Ascending aorta (tissue), 2 donors: ENCODE measurements around the gene SHISAL1. TPM values are rescaled to one million over a fixed set of nuclear protein-coding genes. Genes with fewer than 3 reads are reported as not detected.

Experiments
- DNase-seq, 2 donors: peaks; one replicate each; pipeline ENCODE4 v3.0.0-alpha.2; 2019; ENCODE audit warnings: low spot score in 2 of 2
- H3K27ac ChIP-seq, 2 donors: fragments of 200-600 bp; sonication (generic); one replicate each; pipeline ENCODE4 v1.5.1; 2016 to 2017; ENCODE audit warnings: mild to moderate bottlenecking in 1 of 2
- H3K27me3 ChIP-seq: fragments of 200-600 bp; sonication (generic); one replicate; pipeline ENCODE4 v1.5.1; 2017
- H3K36me3 ChIP-seq, 2 donors: fragments of 200-600 bp; sonication (generic); one replicate each; pipeline ENCODE4 v1.5.1; 2016
- H3K4me1 ChIP-seq, 2 donors: fragments of 200-600 bp; sonication (generic); one replicate each; pipeline ENCODE4 v1.5.1; 2016 to 2017; ENCODE audit warnings: mild to moderate bottlenecking in 1 of 2
- H3K4me3 ChIP-seq, 2 donors: fragments of 200-600 bp; sonication (generic); one replicate each; pipeline ENCODE4 v1.5.1; 2016 to 2017; ENCODE audit warnings: mild to moderate bottlenecking in 1 of 2
- H3K9me3 ChIP-seq, 2 donors: fragments of 200-600 bp; sonication (generic); one replicate each; pipeline ENCODE4 v1.5.1; 2016
- intact Hi-C: fragments of 100-400 bp; cut with DNase I; formaldehyde crosslinking; loops from one replicate; pipeline ENCODE4 v1.15.1; 2023
- total RNA-seq: library from RNA; depleted of rRNA; stranded (reverse); fragments of >200 nt; gene quantifications from one replicate; pipeline ENCODE4 v1.1.0, GENCODE V29; 2016
- TF ChIP-seq, protein P1 (sequence below), 3 experiments: fragments of 200-600 bp in 2 of 3; fragments of 450-650 bp in 1 of 3; sonication (generic) in 2 of 3; IDR thresholded peaks; one replicate each; pipeline ENCODE4 v1.5.1; 2016 to 2019; ENCODE audit warnings: antibody characterized with exemption in 3 of 3, mild to moderate bottlenecking in 1 of 3, moderate library complexity in 1 of 3

Gene SHISAL1
- total RNA-seq, 1 donor from 2014 or later: 1.6 TPM

DNA sequence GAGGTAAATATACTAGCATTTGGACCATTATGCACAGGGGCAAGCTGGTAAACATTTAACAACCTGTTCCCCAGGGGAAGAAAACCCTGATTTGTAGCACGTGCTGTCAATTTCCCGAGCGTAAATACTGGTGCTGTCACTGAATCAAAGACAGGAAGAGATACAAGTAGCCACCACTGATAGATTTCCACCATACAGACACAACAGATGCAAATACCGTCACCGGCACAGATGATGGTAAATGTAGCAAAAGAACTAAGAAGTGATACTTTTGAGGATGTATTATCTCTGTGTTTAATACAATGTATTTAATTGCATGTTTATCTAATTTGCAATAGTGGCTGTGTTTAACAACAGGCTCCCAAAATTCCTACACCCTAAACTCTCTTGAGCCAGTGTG is 39.6 kb downstream of the SHISAL1 start:
- Histone ChIP-seq H3K27ac (no peak overlapping the region), H3K27me3 (no peaks in the 10 kb centered on the region), H3K36me3 (no peaks in the 10 kb centered on the region), H3K4me1 (no peaks in the 10 kb centered on the region), H3K9me3 (no peaks in the 10 kb centered on the region), H3K4me3 (no peak overlapping the region)
- intact Hi-C loops: no loop called here
- TF ChIP-seq, protein P1, sequence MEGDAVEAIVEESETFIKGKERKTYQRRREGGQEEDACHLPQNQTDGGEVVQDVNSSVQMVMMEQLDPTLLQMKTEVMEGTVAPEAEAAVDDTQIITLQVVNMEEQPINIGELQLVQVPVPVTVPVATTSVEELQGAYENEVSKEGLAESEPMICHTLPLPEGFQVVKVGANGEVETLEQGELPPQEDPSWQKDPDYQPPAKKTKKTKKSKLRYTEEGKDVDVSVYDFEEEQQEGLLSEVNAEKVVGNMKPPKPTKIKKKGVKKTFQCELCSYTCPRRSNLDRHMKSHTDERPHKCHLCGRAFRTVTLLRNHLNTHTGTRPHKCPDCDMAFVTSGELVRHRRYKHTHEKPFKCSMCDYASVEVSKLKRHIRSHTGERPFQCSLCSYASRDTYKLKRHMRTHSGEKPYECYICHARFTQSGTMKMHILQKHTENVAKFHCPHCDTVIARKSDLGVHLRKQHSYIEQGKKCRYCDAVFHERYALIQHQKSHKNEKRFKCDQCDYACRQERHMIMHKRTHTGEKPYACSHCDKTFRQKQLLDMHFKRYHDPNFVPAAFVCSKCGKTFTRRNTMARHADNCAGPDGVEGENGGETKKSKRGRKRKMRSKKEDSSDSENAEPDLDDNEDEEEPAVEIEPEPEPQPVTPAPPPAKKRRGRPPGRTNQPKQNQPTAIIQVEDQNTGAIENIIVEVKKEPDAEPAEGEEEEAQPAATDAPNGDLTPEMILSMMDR (IDR thresholded peaks at IDR 0.05): no peak
- no peak for DNase-seq

DNA sequence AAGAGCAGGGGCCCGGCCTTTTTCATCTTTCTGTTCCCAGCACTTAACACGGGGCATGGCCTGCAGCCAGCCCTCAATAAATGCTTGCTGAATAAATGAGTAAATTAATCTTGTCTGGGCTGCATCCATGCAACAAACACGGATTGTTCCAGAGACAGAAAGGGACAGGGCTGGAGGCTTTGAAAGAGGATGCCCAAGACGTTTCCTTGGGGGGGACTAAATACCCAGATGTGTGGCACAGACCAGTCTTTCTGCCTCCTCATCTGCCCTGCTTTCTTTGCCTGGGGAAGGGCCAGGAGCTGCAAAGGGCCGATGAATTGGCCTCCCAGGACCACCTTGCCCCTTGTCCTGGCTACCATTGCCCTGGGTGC is 40.4 kb downstream of the SHISAL1 start:
- Histone ChIP-seq H3K9me3 (no peaks in the 10 kb centered on the region), H3K36me3 (no peaks in the 10 kb centered on the region), H3K4me1 (no peaks in the 10 kb centered on the region), H3K4me3 (no peak overlapping the region), H3K27me3 (no peaks in the 10 kb centered on the region), H3K27ac (no peak overlapping the region)
- TF ChIP-seq, protein P1 (IDR thresholded peaks at IDR 0.05): no peak
- DNase-seq: no peak
- intact Hi-C loops: no loop called here

DNA sequence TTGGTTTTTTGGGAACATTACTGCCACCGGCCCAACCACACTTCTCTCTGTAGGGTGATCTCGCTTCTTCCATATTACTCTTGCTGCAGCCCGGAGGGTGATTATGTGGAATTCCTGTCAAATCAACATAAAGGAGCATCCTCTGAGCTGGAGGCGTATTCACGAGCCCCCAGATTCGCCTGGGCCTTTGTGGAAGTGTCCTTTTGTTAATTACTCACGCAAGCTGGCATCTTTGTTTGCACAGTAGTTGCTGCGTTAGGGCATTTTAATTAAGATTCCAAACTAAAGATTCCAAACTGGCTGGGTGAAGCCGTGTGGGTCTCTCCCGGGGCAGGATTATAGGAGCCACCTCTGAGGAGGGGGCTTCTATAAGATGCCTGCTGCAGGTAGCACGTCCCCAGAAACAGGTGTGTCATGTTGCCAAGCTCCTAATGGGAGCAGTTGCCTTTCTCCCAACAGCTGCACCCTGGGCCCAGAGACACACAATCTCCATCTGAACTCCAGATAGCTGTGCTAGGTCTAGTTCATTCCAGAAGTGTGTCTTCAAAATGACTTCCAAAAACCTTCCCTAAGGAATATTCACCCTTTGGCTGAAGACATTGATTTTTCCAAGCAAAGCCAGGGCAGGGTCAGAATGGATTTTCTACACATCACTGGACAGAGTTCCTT is 40.9 kb downstream of the SHISAL1 start:
- no peak for DNase-seq
- Histone ChIP-seq H3K27ac (no peak overlapping the region), H3K36me3 (no peaks in the 10 kb centered on the region), H3K9me3 (no peaks in the 10 kb centered on the region), H3K4me3 (no peak overlapping the region), H3K4me1 (no peaks in the 10 kb centered on the region), H3K27me3 (no peaks in the 10 kb centered on the region)
- TF ChIP-seq, protein P1 (IDR thresholded peaks at IDR 0.05): no peak
- intact Hi-C loops: no loop called here

DNA sequence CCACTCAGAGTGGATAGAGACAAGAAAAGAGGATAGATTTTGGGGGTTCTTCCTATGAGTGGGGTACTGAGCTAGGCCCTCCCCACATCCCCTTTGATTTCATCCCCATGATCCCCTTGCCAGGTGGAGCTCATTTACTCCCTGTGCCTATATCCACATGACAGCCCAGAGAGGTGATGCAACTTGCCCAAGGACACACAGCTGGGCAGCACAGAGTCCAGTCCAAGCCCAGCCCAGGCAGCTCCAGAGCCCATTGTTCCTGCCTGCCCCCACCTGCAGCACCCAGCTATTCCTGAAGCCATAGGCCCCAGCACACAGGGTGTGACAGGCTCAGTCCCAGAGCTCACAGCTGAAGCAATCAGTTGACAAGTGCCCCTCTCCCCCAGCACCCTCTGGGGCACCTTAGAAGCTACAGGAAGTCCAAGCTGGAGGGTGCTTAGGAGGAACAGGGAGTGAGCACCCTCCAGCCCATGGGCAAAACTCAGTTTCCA is 41.7 kb downstream of the SHISAL1 start:
- no peak for DNase-seq
- Histone ChIP-seq H3K9me3 (no peaks in the 10 kb centered on the region), H3K36me3 (no peaks in the 10 kb centered on the region), H3K27ac (no peak overlapping the region), H3K27me3 (no peaks in the 10 kb centered on the region), H3K4me3 (no peak overlapping the region), H3K4me1 (no peaks in the 10 kb centered on the region)
- TF ChIP-seq, protein P1 (IDR thresholded peaks at IDR 0.05): no peak
- intact Hi-C loops: no loop called here

DNA sequence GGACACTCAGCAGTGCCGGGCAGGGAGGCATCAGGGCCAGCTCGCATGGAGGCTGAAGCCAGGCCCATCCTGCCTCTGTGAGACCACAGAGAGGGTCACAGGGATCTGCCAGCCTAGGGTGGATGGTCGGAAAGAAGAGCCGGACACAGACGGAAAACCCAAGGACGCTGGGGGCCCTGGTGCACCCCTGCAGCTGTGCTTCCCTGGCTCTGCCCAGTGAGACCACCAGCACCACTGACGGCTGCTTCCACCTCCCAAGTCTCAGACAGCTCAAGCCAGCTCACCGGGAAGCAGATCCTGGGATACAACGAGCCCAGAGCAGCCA is 42.2 kb downstream of the SHISAL1 start:
- TF ChIP-seq, protein P1 (IDR thresholded peaks at IDR 0.05): no peak
- no peaks in the 10 kb centered on the region for H3K36me3 ChIP-seq
- intact Hi-C loops: no loop called here
- DNase-seq: no peak
- no peaks in the 10 kb centered on the region for H3K4me1 ChIP-seq
- H3K9me3 ChIP-seq: no peaks in the 10 kb centered on the region
- H3K27ac ChIP-seq: no peak overlapping the region
- no peaks in the 10 kb centered on the region for H3K27me3 ChIP-seq
- H3K4me3 ChIP-seq: no peak overlapping the region
